Stimulated activated CD4-positive, alpha-beta T cell treated with anti-CD3 and anti-CD28 coated beads, TNF-alpha, amount 100 ng/mL, for 1 hour (primary cell): ENCODE data around the gene STEAP1B.
"Not testable (repeated sequence)": the region's sequence is repeated elsewhere in the genome, so short reads cannot be mapped to it uniquely, and the experiment has no call there.

Experiments used
- DNase-seq, 3 donors: peaks; one replicate each; pipeline ENCODE4 v3.0.0-alpha.2; 2020; ENCODE audit warnings: low read depth in 3 of 3, low spot score in 1 of 3

The STEAP1B gene

GRCh38 chr7:22460363-22460988 is 39.5 kb downstream of the STEAP1B start:
- no peak for DNase-seq

DNA sequence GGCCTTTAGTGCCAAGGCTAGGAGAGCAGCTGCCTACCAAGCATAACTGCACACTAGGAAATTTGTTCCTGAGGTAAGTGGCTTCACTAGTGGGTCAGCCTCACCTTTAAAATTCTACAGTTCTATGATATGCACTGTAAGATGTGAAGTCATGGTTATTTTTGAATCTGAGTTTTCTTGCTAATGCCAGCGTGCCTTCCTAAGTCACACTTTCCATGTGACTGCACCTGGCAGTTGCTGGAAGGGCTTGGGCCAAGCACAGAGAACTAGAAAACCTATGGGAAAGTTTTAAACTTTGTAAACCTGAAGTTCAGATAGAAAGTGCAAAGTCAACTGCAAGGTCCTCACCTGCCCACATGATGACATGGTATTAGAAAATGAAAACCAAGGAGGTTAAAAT is 42.5 kb downstream of the STEAP1B start:
- DNase-seq = no peak

GRCh38 chr7:22454446-22454845 is 45.5 kb downstream of the STEAP1B start:
- no peak for DNase-seq

- no peak for DNase-seq
Observed at GRCh38 chr7:22452960-22453558, 46.9 kb downstream of the STEAP1B start.

GRCh38 chr7:22452142-22452959 is 47.6 kb downstream of the STEAP1B start:
- DNase-seq = peak in 1 of 3 donors; percentile 10

DNA sequence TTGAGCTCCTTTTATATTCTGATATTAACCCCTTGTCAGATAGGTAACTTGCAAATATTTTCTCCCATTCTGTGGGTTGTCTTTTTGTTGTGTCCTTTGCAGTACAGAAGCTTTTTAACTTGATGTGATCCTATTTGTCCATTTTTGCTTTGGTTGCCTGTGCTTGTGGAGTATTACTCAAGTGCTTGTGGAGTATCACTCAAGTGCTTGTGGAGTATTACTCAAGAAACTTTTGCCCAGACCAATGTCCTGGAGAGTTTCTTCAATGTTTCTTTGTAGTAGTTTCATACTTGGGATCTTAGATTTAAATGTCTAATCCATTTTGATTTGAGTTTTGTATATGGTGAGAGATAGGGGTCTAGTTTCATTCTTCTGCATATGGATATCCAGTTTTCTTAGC is 50.0 kb downstream of the STEAP1B start:
- DNase-seq = not testable (repeated sequence)

DNA sequence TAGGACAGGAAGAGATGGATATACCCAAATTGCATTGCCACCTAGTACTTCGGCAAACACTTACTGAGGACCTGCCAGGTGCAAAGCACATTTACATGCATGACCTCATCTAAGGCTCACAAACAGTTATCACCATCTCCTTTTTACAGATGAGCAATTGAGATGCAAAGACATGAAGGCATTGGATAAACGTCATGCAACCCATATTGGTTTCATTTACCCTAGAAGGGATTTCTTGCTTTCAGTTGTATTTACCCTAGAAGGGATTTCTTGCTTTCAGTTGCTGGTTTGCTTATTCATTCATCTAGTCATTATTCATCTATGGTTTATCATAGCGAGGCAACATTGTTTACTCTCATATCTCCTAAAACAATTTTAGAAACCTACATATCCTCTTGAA is 52.2 kb downstream of the STEAP1B start:
- no peak for DNase-seq

DNA sequence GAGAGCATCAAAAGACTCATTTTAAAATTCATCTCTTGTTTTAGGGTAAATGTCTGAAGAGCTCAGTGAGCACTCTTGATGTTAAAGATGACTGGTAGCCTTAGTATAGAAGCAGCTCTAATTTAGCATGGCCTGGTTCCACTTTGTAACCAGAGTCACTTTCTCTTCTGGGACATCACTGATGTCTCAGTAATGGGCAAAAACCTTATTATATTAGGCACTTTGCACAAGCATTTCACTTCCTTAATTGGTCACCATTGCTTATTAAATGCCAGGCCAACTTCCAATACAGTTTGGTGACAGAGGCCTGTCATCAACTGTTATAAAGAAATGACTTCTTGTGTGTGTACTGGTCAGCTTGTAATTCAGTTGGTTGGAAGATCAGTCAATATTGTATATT is 53.0 kb downstream of the STEAP1B start:
- no peak for DNase-seq

DNA sequence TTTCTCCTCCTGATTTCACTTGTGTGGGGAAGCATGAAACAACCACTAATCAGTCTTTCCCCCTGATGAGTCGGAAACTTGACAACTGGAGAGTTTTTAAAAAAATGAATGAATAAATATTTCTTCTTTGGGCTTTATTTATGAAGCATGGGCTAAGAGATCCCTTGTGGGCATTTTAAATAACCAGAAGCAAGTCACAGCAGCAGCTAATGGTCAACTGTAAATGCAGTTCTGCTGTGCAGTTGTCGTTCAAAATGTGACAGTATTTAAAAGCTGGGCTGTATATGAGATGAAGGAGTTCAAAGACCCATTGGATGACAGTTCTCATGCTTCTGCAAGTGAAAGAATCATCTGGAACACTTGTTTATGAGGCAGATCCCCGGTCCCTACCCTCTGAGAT is 54.1 kb downstream of the STEAP1B start:
- DNase-seq = no peak

DNA sequence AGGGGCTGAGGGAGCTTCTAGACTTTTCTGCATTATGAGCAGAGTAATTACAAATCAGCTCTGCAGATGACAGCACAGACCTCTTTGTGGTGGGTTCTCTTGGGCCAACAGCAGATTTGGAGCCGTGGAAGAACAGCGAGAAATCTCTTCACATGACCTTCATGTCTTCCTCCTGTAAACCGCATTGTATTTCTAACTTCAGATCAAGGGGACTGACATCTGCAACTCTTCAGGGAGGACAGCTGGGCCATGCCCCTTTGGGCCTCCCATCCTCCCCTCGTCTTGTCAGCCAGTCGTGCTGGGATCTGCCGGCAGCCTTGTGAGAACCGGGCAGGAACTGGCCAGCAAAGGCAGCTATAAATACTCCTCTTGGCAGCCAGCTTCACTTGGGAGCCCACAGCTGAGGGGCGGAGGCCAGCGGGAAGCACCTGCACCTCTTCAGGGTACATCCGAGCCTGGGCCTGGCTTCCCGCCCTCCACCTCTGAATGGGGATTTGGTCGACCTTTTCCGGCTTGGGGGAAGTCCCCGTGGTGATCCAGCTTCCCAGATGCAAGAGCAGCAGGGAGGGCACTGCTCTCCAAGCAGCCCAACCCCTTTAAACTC is 54.7 kb downstream of the STEAP1B start:
- DNase-seq = no peak

- DNase-seq = no peak
Observed at GRCh38 chr7:22444181-22444971, 55.6 kb downstream of the STEAP1B start.

DNA sequence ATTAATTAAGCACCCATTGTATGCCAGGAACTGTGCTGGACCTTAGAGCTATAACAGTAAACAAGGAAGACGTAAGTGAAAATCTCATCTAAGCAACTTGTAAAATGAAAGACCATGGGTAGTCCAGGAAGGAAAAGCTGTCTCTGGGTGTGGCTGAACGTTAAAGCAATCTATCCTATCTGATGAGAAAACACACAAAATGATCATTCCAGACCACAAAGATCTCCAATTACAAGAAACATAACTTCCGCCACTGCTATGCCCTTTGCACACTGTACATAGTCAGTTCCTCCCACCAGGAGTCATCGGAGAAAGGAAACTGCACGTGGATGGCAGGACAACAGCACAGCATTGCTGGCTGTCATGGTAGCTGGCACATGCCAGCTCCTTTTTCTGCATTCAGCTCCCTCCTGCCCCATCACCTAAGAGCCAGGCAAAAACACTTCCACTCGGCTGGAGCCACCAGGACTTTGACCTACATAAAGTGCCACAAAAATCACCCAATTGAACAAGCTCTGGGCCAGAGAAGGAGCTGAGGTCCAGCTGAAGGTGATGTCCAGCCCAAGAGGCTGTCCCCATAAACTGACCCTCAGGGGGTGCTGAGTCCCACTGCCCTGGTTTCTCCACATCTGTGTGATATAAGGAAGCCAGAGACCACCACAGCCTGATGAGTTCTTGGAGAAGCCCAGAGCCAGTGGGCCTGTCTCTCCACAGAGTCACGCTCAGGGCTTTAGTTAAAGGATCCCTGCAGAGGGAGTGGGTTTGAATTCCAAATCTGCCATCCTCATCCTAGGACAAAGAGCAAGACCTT is 56.4 kb downstream of the STEAP1B start:
- no peak for DNase-seq

GRCh38 chr7:22442882-22443369 is 57.1 kb downstream of the STEAP1B start:
- no peak for DNase-seq

DNA sequence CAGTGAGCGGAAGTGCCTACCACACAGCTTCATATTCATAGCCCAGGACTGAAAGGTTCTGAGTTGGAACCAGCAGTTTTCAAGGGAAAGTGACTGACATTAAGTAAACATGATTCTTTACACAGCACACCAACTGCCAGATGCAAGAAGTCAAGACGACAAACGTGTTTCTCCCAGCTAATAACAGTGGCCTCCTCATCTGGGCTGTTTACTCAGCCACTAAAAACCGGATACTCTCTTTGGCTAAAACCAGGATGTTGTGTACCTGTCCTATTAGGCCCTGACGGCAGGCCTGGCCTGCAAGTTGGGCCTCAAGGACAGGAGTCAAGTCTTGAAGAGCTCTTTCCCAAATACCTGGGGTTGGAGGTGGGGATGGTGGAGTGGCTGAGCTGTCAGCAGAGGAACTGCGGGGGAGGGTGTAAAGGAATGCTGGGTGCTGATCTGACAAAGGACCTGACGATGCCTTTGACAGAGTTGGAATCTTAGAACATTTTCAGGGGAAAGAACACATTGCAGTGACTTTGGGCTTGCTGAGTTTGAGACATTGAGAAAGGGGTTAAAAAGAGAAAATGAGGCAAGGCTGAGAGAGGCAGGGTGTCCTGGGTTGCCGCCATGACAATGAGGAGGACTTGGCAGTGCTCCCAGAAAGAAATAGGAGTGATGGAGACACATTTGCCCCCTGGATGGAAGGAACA is 57.7 kb downstream of the STEAP1B start:
- no peak for DNase-seq

GRCh38 chr7:22441157-22441556 is 58.8 kb downstream of the STEAP1B start:
- DNase-seq = no peak

DNA sequence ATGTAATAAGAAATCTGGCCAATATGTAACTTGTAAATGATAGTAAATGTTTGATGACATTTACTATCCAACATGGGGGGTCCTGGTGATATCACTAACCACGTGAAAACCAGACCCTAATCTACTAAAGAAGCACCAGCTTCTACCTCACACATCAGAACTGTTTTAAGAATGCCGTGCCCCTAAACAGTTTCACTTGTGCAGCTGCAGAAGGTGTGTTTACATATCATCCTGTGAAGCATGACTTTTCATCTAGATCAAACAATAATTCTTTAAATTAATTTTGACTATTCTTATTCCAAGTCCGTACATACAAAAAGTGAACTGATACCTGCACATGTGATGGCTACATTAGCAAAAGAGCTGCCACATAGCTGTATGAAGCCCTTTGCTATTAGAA is 61.0 kb downstream of the STEAP1B start:
- no peak for DNase-seq

GRCh38 chr7:22436552-22436951 is 63.4 kb downstream of the STEAP1B start:
- not testable (repeated sequence) for DNase-seq

DNA sequence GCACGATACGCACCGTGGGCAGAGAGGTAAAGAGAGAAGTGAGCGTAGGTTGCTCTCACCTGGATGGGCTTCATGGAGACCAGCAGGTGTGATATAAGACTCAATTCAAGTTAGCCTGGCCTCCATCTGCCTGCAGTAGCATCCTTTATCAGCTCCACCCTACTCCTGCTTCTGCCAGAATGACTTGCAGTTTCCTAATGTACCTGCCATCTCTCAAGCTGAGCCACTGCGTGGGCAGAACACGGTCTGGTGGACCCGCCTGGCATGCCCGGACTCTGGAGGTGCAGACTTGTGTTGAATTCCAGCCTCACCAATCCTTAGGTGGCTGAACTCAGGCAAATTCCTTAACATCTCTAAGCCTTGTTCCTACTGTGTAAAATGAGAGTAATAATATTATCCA is 64.3 kb downstream of the STEAP1B start:
- DNase-seq = no peak

- no peak for DNase-seq
Observed at GRCh38 chr7:22435105-22435504, 64.9 kb downstream of the STEAP1B start.
